NCI-H2107 treated with DMSO at 0.1 percent for 48 hours (cell line): ENCODE results near the gene RIMS4.

Source experiments
- DNase-seq: peaks from one replicate; lab custom pipeline; 2025; ENCODE audit not compliant: unreplicated experiment; lab: John Stamatoyannopoulos, UW

The RIMS4 gene

DNA sequence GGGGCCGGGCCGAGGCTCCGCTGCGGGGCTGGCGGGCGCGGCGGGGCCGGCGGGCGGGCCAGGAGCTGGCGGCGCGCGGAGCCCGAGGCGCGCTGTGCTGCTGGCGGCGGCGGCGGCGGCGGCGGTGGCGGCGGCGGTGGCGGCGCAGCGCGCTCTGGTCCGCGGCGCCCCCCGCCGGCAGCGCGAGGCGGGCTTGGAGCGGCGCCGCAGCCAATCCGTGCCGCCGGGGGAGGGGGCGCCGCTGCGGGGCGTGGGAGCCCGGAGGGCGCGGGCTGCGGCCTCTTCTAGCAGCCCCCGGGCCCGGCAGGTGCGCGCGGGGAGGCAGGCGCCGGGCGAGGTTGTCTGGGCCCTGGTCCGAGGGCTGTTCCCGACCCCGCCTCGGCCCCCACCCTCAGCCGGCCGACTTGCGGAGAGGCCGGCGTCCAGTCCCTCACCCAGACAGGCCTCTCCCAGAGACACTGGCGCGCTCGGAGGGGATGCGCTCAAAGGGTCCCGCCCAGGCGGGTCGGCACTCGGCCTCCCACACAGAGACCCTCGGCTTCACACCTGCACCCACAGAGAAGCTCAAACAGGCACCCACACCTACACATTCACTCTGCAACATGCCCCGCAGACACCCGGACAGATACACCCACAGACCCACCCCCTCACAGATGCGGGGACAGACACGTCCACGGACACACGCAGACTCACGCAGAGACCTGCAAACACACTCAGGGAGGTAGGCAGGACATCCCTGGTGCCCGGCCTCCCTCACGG, at the start of gene RIMS4:
Gene RIMS4 (minus strand): TSS at position 156 of the 759 bp plus-strand sequence. CDS start 275 bp downstream, outside the sequence.
- DNase-seq = no peak

DNA sequence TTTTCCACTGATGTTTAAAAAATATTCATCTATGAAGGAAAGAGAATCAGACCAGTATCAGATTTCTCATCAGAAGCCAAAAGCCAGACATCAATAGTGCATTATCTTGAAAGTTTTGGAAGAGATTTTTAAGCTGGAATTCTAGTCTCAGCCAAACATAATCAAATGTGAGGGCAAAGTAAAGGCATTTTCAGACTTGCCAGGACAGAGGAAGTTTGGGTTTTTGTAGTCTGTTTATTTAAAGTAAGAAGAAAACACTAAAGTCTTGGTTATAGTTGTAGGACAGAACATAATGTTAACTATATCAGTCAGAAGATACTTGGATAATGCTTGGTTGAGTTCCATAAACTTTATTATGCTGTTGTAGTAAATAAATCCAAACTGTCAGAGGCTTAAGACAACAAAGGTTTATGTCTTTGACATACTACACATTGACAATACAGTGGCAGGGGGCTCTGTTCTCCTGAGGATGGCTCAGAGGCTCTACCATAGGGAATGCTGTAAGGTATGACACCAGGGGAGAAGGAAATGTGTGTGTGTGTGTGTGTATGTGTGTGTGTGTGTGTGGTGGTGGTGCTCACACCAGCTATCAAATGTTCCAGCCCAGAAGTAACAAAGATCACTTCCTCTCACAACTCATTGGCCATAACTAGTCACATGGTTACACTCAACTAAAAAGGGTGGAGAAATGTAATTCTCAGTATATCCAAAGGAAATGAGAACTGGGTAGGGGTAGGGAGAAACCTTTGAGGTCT, 48.4 kb upstream of the RIMS4 start:
- DNase-seq = no peak

DNA sequence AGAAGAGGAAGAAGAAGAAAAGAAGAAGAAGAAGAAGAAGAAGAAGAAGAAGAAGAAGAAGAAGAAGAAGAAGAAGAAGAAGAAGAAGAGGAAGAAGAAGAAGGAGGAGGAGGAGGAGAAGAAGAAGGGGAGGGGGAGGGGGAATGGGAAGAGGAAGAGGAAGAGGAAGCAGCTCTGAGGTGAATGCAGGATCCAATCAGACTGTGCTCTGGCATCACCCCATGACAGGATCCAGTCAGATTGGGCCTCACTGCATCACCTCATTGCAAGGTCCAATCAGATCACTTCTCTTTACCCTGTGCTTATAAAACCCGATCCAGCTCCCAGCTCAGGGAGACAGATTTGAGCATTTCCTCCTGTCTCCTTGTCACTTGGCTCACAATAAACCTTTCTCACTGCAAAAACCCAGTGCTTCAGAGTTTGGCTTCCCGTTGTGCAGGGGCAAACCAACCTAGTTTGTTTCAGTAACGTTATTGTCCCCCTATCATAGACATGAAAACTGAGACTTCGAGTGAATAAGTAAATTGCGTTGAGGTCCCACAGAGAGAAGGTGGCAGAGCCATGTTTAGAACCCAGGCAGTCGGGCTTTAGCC, 46.6 kb upstream of the RIMS4 start:
- no peak for DNase-seq

DNA sequence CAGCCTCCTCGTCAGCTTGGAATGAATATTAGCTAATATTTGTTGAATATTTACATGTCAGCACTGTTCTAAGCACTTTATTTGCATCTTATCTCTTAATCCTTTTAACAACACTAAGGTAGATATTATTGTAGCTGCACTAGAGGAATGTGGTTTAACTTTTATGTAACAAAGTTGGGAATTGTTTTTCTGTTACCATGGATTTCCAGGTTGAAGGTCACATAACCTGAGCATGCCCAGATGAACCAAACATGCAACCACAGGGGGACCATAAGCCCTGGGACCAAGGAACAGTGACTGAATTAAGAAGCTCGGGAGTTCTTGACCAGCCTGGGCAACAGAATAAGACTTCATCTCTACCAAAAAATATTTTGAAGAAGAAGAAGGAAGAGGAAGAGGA, 46.1 kb upstream of the RIMS4 start:
- no peak for DNase-seq

DNA sequence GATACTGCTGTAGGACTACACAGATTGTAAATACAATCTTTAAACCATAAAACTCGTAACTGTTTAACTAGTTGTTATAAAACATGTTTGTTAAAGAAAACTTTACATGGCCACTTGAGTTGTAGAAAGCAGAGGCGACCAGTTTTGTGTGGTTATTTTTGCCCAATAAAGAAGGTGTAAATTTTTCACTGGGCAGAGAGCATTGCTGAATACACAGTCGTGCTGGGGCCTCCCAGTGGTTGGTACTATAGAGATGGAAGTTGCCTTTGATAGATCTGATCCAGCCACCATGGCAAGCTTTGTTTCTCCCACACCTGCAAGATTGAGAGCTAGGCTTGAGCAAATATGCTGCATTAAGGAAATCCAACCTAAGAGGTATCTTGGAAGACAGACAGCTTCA, 41.2 kb upstream of the RIMS4 start:
- no peak for DNase-seq

DNA sequence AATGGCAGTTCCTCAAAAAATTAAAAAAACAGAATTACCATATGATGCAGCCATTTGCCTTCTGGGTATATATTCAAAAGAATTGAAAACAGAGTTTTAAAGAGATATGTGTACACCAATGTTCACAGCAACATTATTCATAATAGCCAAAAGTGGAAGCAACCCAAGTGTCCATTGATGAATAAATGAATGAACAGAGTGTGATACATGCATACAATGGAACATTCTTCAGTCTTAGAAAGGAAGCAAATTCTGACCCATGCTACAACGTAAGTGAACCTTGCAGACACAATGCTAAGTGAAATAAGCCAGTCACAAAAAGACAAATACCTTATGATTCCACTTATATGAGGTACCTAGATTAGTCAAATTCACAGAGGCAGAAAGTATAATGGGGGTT, 40.5 kb upstream of the RIMS4 start:
- no peak for DNase-seq

DNA sequence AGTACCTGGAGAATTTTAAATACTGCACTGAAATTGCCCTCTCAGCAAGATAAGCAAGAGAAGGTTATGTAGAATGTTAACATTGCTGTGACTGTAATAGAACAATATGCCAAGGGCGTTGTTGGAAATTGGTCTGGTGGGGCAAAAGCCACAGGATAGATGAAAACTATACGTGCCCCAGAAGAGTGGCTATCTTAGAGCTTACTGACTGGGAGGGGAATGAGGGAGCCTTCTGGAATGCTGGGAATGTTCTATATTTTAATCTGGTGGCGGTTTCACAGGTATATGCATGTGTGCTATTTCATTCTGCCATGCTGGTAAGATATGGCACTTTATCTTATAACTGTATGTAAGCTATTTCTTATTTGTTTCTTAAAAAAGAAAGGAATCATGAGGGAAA, 39.9 kb upstream of the RIMS4 start:
- DNase-seq = no peak

DNA sequence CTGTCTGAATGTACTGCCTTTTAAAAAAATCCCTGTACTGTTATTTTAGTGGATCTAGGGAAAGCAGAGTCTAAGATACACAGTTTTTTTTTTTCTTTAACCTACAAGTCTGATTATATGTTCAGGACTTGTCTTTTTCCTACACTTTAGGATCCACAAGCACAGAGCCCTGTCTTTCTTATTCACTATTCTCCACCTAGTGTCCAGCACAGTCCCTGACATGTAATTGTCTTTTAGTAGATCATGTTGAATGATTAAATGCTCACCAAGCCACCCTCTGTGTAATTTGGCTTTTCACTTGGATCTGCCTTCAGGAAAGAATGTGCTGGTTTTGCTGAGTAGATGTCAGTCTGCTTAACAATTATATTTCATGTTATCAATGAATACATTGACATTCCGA, 39.4 kb upstream of the RIMS4 start:
- DNase-seq = no peak

DNA sequence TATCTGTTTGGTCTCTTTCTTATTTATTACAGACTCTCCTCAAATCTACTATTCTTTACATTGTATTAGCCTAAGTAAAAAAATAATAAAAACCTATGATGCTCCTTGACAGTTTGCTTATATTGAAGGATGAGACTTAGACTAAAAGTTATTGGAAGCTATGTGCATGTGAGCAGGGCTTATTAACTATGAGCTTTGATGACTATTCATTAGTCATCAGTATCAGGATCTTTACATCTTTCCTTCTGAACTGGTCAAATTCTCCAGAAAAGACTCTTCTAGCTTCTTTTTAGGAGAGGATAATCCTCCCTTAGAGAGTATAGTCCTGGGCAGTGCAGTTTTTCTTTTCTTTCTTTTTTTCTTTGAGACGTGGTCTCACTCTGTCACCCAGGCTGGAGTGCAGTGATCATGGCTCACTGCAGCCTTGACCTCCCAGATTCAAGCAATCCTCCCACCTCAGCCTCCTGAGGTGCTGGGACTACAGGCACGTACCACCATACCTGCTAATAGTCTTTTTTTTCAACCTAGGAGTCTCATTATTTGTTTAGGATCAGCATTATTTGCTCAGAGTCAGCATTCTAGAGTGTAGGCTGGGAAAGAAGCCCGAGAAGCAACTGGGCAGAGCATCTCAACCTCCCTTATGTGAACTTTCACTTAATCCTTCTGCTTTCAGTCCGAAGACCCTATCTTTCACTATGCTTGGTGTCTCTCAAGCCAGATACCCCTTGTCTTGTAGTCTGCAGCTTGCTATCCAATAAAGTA, 38.1 kb upstream of the RIMS4 start:
- DNase-seq = no peak

DNA sequence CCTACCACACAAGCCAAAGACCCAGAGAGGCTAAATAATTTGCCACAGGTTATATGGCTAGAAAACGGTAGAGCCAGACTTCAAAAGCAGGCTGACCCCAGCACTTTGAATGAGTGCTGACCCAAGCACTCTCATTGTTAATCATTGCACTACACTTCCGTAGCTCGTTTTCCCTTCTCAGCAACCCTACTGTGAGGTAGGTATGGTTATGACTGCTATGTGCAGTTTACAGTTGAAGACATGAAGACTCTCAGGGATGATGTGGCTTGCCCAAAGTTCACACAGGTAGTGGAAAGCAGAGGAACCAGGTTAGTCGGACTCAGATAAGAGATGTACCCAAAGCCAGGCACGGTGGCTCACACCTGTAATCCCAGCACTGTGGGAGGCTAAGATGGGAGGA, 33.5 kb upstream of the RIMS4 start:
- DNase-seq = no peak

DNA sequence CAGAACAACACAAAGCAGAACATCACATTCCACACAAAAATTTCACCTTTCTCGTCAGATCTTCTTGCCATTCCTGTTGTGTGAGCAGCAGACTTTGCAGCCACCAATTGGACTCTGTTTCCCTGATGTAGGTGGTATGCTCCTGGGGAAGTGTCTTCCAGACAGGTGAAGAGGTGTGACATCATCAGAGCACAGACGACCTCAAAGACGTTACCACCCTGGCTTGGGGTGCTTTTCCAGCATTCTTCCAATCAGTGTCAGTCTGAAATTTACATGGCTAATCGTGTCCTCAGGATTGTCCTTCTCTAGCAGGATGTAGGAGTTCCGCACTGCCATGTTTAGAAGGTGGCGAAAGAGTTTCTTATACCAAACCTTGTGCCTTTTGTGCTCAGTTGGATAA, 31.6 kb upstream of the RIMS4 start:
- no peak for DNase-seq

DNA sequence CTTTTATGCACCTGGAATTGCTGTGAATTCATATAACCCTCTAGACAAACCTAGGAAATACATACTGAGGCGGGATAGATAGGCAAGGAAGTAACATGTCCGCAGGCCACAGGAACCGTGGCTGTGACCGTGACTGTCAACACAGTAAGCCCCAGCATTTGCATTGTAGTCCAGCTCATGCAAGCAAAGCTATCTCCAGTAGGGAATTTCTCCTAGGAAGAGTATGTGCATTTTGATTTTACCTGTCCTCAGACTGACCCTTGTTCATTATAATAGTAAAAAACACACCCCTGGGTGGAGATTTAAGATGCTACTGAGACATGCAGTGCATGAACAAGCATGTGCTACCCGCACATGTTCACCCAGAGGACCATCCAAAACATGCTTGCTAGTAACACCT, 30.5 kb upstream of the RIMS4 start:
- no peak for DNase-seq

DNA sequence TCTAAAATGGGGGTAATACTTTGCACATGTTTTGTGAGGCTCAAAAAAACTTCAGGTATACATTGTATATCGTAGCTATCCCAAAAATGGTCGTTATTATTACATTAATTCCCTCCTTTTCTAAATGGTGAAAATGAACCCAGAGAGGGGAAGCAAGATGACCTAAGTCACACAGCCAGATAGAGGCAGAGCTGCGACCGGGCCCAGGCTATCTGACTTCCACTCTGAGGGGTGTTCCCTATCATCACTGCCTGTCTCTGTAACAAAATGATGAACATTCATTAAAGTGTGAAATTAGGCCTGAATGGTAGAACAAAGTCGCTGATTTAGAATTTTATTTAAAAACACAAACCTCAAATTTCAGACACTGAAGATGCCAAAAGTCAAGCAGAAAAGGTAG, 29.1 kb upstream of the RIMS4 start:
- DNase-seq = no peak

DNA sequence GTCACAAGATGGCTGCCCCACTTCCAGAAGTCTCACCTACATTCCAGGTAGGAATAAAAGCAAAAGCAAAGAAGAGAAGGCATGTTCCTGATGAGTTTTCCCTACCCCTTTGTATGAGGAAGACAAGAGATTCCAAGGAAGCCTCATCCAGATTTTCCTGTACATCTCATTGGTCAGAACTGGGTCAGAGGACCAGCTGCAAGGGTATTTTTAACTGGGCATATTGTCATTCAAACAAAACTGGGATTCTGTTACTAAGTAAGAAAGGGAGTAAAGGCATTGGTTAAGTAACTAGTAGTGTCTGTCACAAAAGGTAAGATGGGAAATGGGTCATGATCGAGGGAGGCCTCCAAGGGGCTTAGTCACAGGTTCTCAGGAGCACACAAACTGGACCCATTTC, 28.2 kb upstream of the RIMS4 start:
- DNase-seq = no peak

DNA sequence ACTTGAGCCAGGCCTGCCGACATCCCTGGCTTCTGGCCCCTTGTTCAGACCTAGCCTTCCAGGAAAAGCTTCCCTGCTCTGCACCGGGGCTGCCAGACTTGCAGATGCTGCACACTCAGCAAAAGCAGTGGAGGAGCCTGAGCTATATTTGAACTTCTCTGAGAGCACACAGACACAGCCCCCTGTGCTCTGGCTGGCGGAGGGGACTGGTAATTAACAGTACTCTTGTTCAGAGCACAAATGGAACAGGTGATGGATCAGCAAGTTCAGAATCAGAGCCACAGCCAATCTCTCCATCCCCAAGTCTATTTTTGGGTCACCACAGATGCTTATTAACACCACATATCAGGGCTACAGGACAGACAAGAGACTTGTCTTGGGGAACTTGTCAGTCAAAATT, 27.6 kb upstream of the RIMS4 start:
- no peak for DNase-seq

DNA sequence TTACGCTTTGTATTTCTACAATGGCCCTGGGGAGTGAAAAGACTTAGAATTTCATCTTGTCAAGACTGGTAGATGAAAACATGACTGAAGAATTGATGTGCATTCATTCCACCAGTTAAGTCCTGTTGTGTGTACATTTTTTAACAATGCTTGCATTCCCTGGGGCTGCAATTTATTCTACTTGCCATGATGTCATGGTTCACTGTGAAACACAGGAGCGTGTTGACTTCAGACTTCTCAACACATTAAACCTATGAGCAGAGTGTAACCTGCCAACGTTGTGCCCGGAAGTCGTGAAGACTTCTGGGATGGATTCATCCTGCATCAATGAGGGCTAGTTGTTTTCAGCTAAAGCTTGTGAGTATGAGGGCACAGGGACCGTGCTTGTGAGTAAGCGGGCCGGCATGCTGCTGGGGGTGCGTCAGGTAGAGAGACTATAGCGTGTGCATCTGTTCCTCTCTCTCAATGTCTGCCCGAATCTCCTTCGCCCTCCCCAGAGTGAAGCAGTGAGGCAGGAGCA, 26.3 kb upstream of the RIMS4 start:
- DNase-seq = no peak

DNA sequence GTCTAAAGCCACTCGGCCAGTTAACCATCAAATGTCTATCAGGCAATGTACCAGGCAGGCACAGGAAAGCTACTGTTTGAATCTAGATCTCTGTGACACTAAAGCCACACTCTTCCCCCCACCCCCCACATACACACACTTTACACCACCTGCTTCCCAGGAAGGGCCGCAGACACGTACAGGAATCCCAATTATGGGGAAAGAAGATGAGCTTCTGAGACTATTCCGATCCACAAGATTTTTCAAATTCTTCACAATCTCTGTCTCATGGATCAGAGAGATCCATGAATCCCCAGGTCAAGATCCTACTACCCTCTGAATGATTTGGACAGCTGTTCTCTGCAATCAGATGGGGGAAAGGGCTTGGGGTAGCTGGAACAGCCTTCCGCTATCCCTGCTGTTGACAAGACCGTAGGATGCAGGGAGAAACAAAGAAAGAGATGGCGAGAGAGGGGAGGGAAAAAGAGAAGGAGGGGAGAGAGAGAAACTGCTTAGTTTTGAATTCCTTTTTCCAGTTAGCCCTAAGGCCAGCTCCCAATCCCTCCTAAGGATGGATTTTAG, 25.4 kb upstream of the RIMS4 start:
- no peak for DNase-seq

DNA sequence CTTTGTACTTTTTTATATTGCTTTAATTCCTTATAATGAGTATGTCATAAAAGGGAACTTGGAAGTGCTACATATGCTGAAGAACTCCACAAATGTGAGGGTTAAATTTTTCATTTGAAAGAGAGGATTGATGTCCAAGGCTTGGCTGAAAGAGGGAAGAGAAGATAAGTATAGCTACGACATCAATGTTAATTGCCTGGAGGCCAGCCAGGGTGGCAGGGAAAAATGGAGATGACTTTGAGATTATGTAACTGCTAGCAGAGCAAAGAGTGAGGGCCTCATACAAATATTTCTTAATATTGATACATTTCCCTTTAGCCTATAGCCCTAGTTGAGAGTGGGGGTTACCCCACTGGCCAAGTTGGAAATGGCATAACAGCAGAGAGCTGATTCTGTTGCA, 24.8 kb upstream of the RIMS4 start:
- DNase-seq = no peak

DNA sequence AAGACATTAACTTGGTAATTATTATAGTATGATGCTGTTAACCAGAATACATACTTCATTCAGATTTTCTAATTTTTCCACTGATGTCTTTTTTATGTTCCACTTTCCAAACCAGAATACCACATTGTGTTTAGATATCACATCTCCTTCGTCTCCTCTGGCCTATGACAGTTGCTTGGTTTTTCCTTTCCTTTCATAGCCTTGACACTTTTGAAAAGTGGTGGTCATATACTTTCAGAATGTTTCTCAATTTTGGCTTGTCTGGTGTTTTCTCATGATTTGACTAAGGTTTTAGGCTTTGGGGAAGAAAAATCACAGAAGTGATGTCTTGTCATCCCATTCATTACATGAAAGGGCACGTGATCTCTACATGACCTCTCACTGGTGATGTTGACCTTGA, 24.3 kb upstream of the RIMS4 start:
- no peak for DNase-seq

DNA sequence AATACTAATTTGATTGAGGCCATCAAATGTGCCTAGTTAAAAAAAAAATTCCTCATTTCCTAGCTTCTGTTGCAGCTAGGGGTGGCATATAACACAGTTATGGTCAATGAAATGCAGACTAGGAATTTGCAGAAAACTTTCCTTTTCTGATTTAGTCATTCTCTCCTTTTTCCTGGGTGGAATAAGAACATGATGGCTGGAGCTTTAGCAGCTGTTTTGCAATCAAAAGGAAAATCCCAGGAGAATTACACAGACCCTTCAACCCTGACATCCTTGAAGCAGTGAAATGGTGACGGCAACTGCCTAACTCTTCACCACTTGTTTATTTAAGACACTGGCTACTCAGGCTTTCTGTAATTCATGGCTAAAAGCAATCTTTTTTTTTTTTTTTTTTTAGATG, 23.1 kb upstream of the RIMS4 start:
- DNase-seq = no peak

DNA sequence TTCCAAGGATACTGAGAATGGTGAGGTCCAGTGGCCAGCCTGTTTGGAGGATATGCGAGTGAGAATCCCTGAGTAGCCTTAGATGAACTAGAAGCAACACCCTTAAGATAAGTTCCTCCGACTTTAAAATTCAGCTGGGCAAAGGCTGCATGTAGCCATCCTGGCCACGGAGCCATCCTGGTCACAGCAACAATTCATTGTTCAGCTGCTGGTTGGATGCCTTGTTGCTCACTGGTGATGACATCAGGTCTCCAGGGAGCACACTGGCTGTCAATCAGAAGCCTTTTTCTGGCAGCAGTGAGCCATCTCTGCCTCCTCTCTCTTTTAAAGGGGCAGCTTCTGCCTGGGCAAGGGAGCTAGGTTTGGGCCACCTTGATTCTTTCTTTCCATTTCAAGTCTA, 22.4 kb upstream of the RIMS4 start:
- DNase-seq = no peak
